HepG2 (cell line): Measurements from ENCODE around the gene AK4. TPM values are rescaled to one million over a fixed set of nuclear protein-coding genes. Genes with fewer than 3 reads are reported as not detected.

Experiments used
- ARID4A ChIP-seq: sonication (generic); formaldehyde crosslinking; IDR thresholded peaks from 2 replicates; pipeline ENCODE4 v1.5.0; 2020; ENCODE audit warnings: mild to moderate bottlenecking, missing genetic modification reagents, borderline replicate concordance
- ARNT2 ChIP-seq: sonication (generic); formaldehyde crosslinking; IDR thresholded peaks from 2 replicates; pipeline ENCODE4 v1.8.0; 2022; ENCODE audit warnings: mild to moderate bottlenecking, low read depth, missing genetic modification reagents, moderate library complexity
- ESRRA ChIP-seq: sonication (generic); formaldehyde crosslinking; IDR thresholded peaks from 2 replicates; pipeline ENCODE4 v1.5.1; 2020; ENCODE audit warnings: mild to moderate bottlenecking, low read depth, missing genetic modification reagents
- FUBP1 ChIP-seq: sonication (generic); formaldehyde crosslinking; IDR thresholded peaks from 2 replicates; pipeline ENCODE4 v1.5.1; 2020; ENCODE audit warnings: missing genetic modification reagents, mild to moderate bottlenecking, borderline replicate concordance
- LCORL ChIP-seq, 2 experiments: fragments of 450-650 bp in 1 of 2; sonication (generic) in 1 of 2; formaldehyde crosslinking in 1 of 2; IDR thresholded peaks; 2 replicates each; pipeline versions ENCODE4 v1.5.0 to v1.6.1; 2017 to 2020; ENCODE audit warnings: antibody characterized with exemption in 1 of 2, missing genetic modification reagents in 1 of 2
- NR2C2 ChIP-seq: sonication (generic); formaldehyde crosslinking; IDR thresholded peaks from 2 replicates; pipeline ENCODE4 v1.4.0; 2020; ENCODE audit warnings: missing genetic modification reagents, mild to moderate bottlenecking, moderate library complexity, borderline replicate concordance
- NR2F6 ChIP-seq, 2 experiments: IDR thresholded peaks; 2 replicates each; pipeline ENCODE4 v1.6.1; 2016; ENCODE audit warnings: antibody characterized with exemption in 1 of 2, mild to moderate bottlenecking in 1 of 2
- ZNF3 ChIP-seq: IDR thresholded peaks from 2 replicates; pipeline ENCODE4 v1.7.0; 2017; ENCODE audit warnings: inconsistent platforms
- ZNF446 ChIP-seq: sonication (generic); formaldehyde crosslinking; IDR thresholded peaks from 2 replicates; pipeline ENCODE4 v1.5.0; 2020; ENCODE audit warnings: mild to moderate bottlenecking, missing genetic modification reagents
- ZNF451 ChIP-seq: sonication (generic); formaldehyde crosslinking; IDR thresholded peaks from 2 replicates; pipeline ENCODE4 v1.5.0; 2020; ENCODE audit warnings: mild to moderate bottlenecking, missing genetic modification reagents
- ZNF468 ChIP-seq: sonication (generic); formaldehyde crosslinking; IDR thresholded peaks from 2 replicates; pipeline ENCODE4 v1.8.0; 2022; ENCODE audit warnings: mild to moderate bottlenecking, moderate library complexity, missing genetic modification reagents
- ZNF574 ChIP-seq: sonication (generic); formaldehyde crosslinking; IDR thresholded peaks from 2 replicates; pipeline ENCODE4 v1.4.0; 2020; ENCODE audit warnings: missing genetic modification reagents
- polyA plus RNA-seq, 8 experiments: library from polyadenylated mRNA; depleted of rRNA in 3 of 8; stranded (reverse) in 7 of 8; unstranded in 1 of 8; fragments of >200 nt; fragmentation: Illumina TruSeq in 4 of 8; extraction: Trizol in 4 of 8; gene quantifications; 2 replicates each; pipeline versions ENCODE4 v1.2.1 to v1.2.3, GENCODE V29; 2011 to 2016; ENCODE audit warnings: low read depth in 4 of 8, missing spikeins in 1 of 8, mixed read lengths in 1 of 8; ENCODE audit not compliant: insufficient read depth in 1 of 8
- total RNA-seq, 5 experiments: library from RNA; depleted of rRNA; stranded (reverse); fragments of >200 nt; fragmentation: Illumina TruSeq; extraction: Trizol; gene quantifications; 2 replicates each; pipeline ENCODE4 v1.2.3, GENCODE V29; 2016; ENCODE audit warnings: low read depth in 1 of 5
- TF ChIP-seq, protein P1 (sequence below): sonication (generic); formaldehyde crosslinking; IDR thresholded peaks from 2 replicates; pipeline ENCODE4 v1.4.0; 2020; ENCODE audit warnings: missing genetic modification reagents, mild to moderate bottlenecking, borderline replicate concordance
- TF ChIP-seq, protein P2 (sequence below): sonication (generic); formaldehyde crosslinking; IDR thresholded peaks from 2 replicates; pipeline ENCODE4 v1.4.0; 2020; ENCODE audit warnings: missing genetic modification reagents
- TF ChIP-seq, protein P3 (sequence below): sonication (generic); formaldehyde crosslinking; IDR thresholded peaks from 2 replicates; pipeline ENCODE4 v1.4.0; 2020; ENCODE audit warnings: missing genetic modification reagents

AK4 gene
- total and polyA plus RNA-seq, 2 of the 13 experiments (the other 11 are each of a cell fraction or from before 2014, with no cell fraction given): 110 to 160 TPM

DNA sequence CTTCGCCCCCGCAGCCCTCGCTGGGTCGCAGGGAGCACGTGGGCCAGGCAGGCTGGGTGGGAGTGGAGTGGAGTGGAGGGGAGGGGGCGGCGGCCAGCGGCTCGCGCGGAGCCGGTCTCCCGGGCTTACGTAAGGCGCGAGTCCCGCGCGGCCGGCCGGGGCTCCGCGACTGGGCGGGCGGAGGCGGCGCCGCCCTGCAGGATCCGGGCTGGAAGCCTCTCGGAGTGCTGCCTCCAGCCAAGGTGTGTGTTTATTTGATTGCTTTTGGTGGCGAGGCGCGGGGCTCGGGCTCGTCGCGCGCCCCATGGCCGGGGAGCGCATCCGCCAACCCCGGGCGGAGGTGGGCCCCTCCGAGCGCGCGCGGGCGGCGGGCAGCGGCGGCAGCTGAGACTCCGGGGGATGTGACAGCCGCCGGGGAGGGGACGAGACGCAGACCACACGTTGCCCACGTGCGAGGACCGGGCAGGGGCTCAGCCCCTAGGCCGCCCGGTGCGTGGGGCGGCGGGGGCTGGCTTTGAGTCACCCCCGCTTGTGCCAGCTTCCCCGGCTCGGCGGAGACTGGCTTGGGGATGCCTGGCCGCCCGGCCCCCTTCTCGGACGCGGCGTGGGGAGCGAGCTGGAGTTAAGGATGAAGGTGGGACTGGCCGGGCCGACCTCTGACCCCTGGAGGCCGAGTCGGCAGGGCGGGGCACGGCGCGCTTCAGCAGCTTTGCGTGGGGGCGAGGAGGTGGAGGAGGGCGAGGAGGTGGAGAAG lies 402 bp upstream of the AK4 start (continued):
- TF ChIP-seq, protein P1, sequence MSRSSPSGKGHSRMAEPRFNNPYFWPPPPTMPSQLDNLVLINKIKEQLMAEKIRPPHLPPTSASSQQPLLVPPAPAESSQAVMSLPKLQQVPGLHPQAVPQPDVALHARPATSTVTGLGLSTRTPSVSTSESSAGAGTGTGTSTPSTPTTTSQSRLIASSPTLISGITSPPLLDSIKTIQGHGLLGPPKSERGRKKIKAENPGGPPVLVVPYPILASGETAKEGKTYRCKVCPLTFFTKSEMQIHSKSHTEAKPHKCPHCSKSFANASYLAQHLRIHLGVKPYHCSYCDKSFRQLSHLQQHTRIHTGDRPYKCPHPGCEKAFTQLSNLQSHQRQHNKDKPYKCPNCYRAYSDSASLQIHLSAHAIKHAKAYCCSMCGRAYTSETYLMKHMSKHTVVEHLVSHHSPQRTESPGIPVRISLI (CRISPR knock-in tag): no peak
- TF ChIP-seq ZNF446 (CRISPR knock-in tag) (no peak), FUBP1 (no peak), ARNT2 (CRISPR knock-in tag) (peak; percentile 56; the same call in 1 of the 2 replicates), ZNF468 (CRISPR knock-in tag) (no peak), LCORL (IDR thresholded peaks at IDR 0.05) (no peak), LCORL (CRISPR knock-in tag; IDR thresholded peaks at IDR 0.05) (peak; percentile 70), NR2C2 (CRISPR knock-in tag) (peak; percentile 96), NR2F6 (IDR thresholded peaks at IDR 0.05) (peak; percentile 65), NR2F6 (CRISPR knock-in tag; IDR thresholded peaks at IDR 0.05) (peak; percentile 98), ESRRA (CRISPR knock-in tag) (no peak), ZNF574 (CRISPR knock-in tag) (peak; percentile 58), ZNF451 (no peak), ARID4A (CRISPR knock-in tag) (peak; percentile 75), ZNF3 (no peak)
- TF ChIP-seq, protein P2, sequence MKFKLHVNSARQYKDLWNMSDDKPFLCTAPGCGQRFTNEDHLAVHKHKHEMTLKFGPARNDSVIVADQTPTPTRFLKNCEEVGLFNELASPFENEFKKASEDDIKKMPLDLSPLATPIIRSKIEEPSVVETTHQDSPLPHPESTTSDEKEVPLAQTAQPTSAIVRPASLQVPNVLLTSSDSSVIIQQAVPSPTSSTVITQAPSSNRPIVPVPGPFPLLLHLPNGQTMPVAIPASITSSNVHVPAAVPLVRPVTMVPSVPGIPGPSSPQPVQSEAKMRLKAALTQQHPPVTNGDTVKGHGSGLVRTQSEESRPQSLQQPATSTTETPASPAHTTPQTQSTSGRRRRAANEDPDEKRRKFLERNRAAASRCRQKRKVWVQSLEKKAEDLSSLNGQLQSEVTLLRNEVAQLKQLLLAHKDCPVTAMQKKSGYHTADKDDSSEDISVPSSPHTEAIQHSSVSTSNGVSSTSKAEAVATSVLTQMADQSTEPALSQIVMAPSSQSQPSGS (CRISPR knock-in tag): peak; percentile 23; the same call in 1 of the 2 replicates
- TF ChIP-seq, protein P3, sequence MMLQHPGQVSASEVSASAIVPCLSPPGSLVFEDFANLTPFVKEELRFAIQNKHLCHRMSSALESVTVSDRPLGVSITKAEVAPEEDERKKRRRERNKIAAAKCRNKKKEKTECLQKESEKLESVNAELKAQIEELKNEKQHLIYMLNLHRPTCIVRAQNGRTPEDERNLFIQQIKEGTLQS (CRISPR knock-in tag): 0 out of 2 replicates have a peak, but pooled peaks have one; percentile 11
